MCF 10A (cell line): ENCODE results near the gene DHRS7B. TPM values are rescaled to one million over a fixed set of nuclear protein-coding genes. Genes with fewer than 3 reads are reported as not detected.

Experiments used
- BruUV-seq: library from RNA; stranded (reverse); fragments of 400-500 nt; replicated peaks from 2 replicates; lab custom pipeline; 2021; lab: Mats Ljungman, UMichigan
- CTCF ChIA-PET: fragments of 300-600 bp; sonication (Branson Sonifier 250); formaldehyde crosslinking; extraction: SDS; loops from one replicate; lab custom pipeline; 2021; ENCODE audit warnings: antibody characterized with exemption, inconsistent platforms; lab: Yijun Ruan, JAX
- POLR2A ChIA-PET: fragments of 300-600, 350-650 bp; sonication (Branson Sonifier 250); formaldehyde crosslinking; extraction: SDS; loops from one replicate; lab custom pipeline; 2020; ENCODE audit warnings: antibody characterized with exemption, inconsistent platforms; lab: Yijun Ruan, JAX
- DNase-seq: peaks from one replicate; pipeline ENCODE4 v3.0.0-alpha.2; 2018; ENCODE audit not compliant: unreplicated experiment
- H3K27ac Mint-ChIP-seq: one replicate; pipeline ENCODE4 v1.8.0; 2022; ENCODE audit warnings: mild to moderate bottlenecking, low read depth, mixed read lengths; ENCODE audit not compliant: unreplicated experiment
- H3K27me3 Mint-ChIP-seq: one replicate; pipeline ENCODE4 v1.8.0; 2022; ENCODE audit warnings: mixed read lengths; ENCODE audit not compliant: insufficient read depth, unreplicated experiment
- H3K36me3 Mint-ChIP-seq: one replicate; pipeline ENCODE4 v1.8.0; 2022; ENCODE audit warnings: mild to moderate bottlenecking, moderate library complexity, mixed read lengths; ENCODE audit not compliant: insufficient read depth, unreplicated experiment
- H3K4me1 Mint-ChIP-seq: one replicate; pipeline ENCODE4 v1.8.0; 2022; ENCODE audit warnings: mixed read lengths; ENCODE audit not compliant: insufficient read depth, unreplicated experiment
- H3K4me3 Mint-ChIP-seq: one replicate; pipeline ENCODE4 v1.8.0; 2022; ENCODE audit warnings: mild to moderate bottlenecking, moderate library complexity, mixed read lengths; ENCODE audit not compliant: unreplicated experiment
- H3K9me3 Mint-ChIP-seq: one replicate; pipeline ENCODE4 v1.8.0; 2022; ENCODE audit warnings: mixed read lengths; ENCODE audit not compliant: unreplicated experiment
- CTCF ChIP-seq: fragments of 200-600 bp; IDR thresholded peaks from one replicate; pipeline ENCODE4 v1.8.0; 2022; ENCODE audit warnings: antibody characterized with exemption, mild to moderate bottlenecking; ENCODE audit not compliant: unreplicated experiment
- intact Hi-C: fragments of 100-400 bp; cut with micrococcal nuclease; formaldehyde crosslinking; loops from 2 replicates; pipeline ENCODE4 v1.14.1; 2022
- total RNA-seq: library from RNA; stranded (reverse); gene quantifications from 2 replicates; pipeline ENCODE4 v1.2.3, GENCODE V29; 2022

Gene DHRS7B
- total RNA-seq, 1 experiment from 2014 or later = 18.0 TPM

GRCh38 chr17:21152731-21153130 is 26.0 kb downstream of the DHRS7B start:
- intact Hi-C loops = no loop called here
- Mint-ChIP-seq H3K27ac (no peak overlapping the region), H3K27me3 (no peaks in the 10 kb centered on the region), H3K4me1 (no peaks in the 10 kb centered on the region), H3K4me3 (no peak overlapping the region), H3K36me3 (peaks cover 13% of the 10 kb centered on the region), H3K9me3 (peaks cover 31% of the 10 kb centered on the region)
- POLR2A ChIA-PET = no interaction called here
- TF ChIP-seq CTCF = no peak
- no TSS peak for BruUV-seq
- CTCF ChIA-PET = no interaction called here
- DNase-seq = no peak

GRCh38 chr17:21157586-21158370 is 31.0 kb downstream of the DHRS7B start:
- Mint-ChIP-seq H3K9me3 (peaks cover 31% of the 10 kb centered on the region), H3K4me3 (no peak overlapping the region), H3K36me3 (peaks cover 11% of the 10 kb centered on the region), H3K27me3 (no peaks in the 10 kb centered on the region), H3K4me1 (no peaks in the 10 kb centered on the region), H3K27ac (no peak overlapping the region)
- CTCF ChIA-PET = interaction anchor here (0.7 to 0.9 kb wide), 2 partner anchors 35 to 93 kb away, joined by 3 read pairs; no protein-coding TSS in a partner anchor
- DNase-seq = no peak
- no TSS peak for BruUV-seq
- no peak for TF ChIP-seq CTCF
- POLR2A ChIA-PET = interaction anchor here (1.2 kb wide), 1 partner anchor 30 kb away, joined by 3 read pairs; no protein-coding TSS in a partner anchor
- intact Hi-C loops = no loop called here

- ChIA-PET POLR2A (no interaction called here), CTCF (interaction anchor here (1.3 kb wide), 1 partner anchor 41 kb away, joined by 3 read pairs; no protein-coding TSS in a partner anchor)
- no peak overlapping the region for H3K27ac Mint-ChIP-seq
- DNase-seq = no peak
- H3K9me3 Mint-ChIP-seq = peaks cover 8% of the 10 kb centered on the region
- H3K4me3 Mint-ChIP-seq = no peak overlapping the region
- intact Hi-C loops = no loop called here
- no peak for TF ChIP-seq CTCF
- no peaks in the 10 kb centered on the region for H3K4me1 Mint-ChIP-seq
- H3K27me3 Mint-ChIP-seq = no peaks in the 10 kb centered on the region
- BruUV-seq = no TSS peak
- peaks cover 5% of the 10 kb centered on the region for H3K36me3 Mint-ChIP-seq
Observed at GRCh38 chr17:21160401-21160800, 33.6 kb downstream of the DHRS7B start.

- ChIA-PET CTCF (no interaction called here), POLR2A (no interaction called here)
- DNase-seq = no peak
- BruUV-seq = no TSS peak
- Mint-ChIP-seq H3K27ac (no peak overlapping the region), H3K4me1 (no peaks in the 10 kb centered on the region), H3K27me3 (no peaks in the 10 kb centered on the region), H3K9me3 (no peaks in the 10 kb centered on the region), H3K36me3 (peaks cover 5% of the 10 kb centered on the region), H3K4me3 (no peak overlapping the region)
- intact Hi-C loops = no loop called here
- TF ChIP-seq CTCF = no peak
Observed at GRCh38 chr17:21161498-21162393, 35.0 kb downstream of the DHRS7B start.
